Measurements from ENCODE around the gene RAD9A.
A peak's percentile ranks its signal among the peaks of the same experiment; 100 is the strongest.

Gene RAD9A

GRCh38 chr11:67416416-67417335 is 24.9 kb downstream of the RAD9A start (continued):
- TF ChIP-seq ZIC2 (tag by site-specific recombination; IDR thresholded peaks at IDR 0.05) (peak; percentile 80), TSHZ1 (tag by site-specific recombination; IDR thresholded peaks at IDR 0.05; ENCODE audit: borderline replicate concordance) (no peak), ZBTB8A (tag by site-specific recombination; IDR thresholded peaks at IDR 0.05) (peak; percentile 33; the same call in 1 of the 2 replicates), ZNF416 (tag by site-specific recombination; IDR thresholded peaks at IDR 0.05) (no peak), SP3 (tag by site-specific recombination; IDR thresholded peaks at IDR 0.05) (no peak), ZNF560 (tag by site-specific recombination; IDR thresholded peaks at IDR 0.05; ENCODE audit: borderline replicate concordance) (no peak), ZNF266 (tag by site-specific recombination; IDR thresholded peaks at IDR 0.05; ENCODE audit: low read depth) (no peak), ZSCAN4 (tag by site-specific recombination; IDR thresholded peaks at IDR 0.05) (no peak), ZFHX2 (tag by site-specific recombination; conservative IDR thresholded peaks at IDR 0.05) (peak; percentile 93), ZXDB (tag by site-specific recombination; IDR thresholded peaks at IDR 0.05) (0 out of 2 replicates have a peak, but pooled peaks have one; percentile 21), ZNF239 (tag by site-specific recombination; IDR thresholded peaks at IDR 0.05) (no peak), ZSCAN23 (tag by site-specific recombination; IDR thresholded peaks at IDR 0.05) (no peak), SP2 (tag by site-specific recombination; IDR thresholded peaks at IDR 0.05) (peak; percentile 27; the same call in 1 of the 2 replicates), ZNF704 (tag by site-specific recombination; IDR thresholded peaks at IDR 0.05) (no peak), ZNF530 (tag by site-specific recombination; IDR thresholded peaks at IDR 0.05; ENCODE audit: low read depth) (no peak), ZNF510 (tag by site-specific recombination; IDR thresholded peaks at IDR 0.05; ENCODE audit: insufficient replicate concordance) (no peak), ZNF350 (tag by site-specific recombination; IDR thresholded peaks at IDR 0.05) (no peak), ZNF24 (tag by site-specific recombination; IDR thresholded peaks at IDR 0.05) (peak; percentile 49; the same call in 1 of the 2 replicates), SCRT2 (tag by site-specific recombination; IDR thresholded peaks at IDR 0.05) (no peak)
- TF ChIP-seq, protein P1, sequence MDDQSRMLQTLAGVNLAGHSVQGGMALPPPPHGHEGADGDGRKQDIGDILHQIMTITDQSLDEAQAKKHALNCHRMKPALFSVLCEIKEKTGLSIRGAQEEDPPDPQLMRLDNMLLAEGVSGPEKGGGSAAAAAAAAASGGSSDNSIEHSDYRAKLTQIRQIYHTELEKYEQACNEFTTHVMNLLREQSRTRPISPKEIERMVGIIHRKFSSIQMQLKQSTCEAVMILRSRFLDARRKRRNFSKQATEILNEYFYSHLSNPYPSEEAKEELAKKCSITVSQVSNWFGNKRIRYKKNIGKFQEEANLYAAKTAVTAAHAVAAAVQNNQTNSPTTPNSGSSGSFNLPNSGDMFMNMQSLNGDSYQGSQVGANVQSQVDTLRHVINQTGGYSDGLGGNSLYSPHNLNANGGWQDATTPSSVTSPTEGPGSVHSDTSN (CRISPR knock-in tag; IDR thresholded peaks at IDR 0.05) = no peak
- TF ChIP-seq, protein P2, sequence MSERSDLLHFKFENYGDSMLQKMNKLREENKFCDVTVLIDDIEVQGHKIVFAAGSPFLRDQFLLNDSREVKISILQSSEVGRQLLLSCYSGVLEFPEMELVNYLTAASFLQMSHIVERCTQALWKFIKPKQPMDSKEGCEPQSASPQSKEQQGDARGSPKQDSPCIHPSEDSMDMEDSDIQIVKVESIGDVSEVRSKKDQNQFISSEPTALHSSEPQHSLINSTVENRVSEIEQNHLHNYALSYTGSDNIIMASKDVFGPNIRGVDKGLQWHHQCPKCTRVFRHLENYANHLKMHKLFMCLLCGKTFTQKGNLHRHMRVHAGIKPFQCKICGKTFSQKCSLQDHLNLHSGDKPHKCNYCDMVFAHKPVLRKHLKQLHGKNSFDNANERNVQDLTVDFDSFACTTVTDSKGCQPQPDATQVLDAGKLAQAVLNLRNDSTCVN (tag by site-specific recombination; optimal IDR thresholded peaks at IDR 0.05) = no peak
- TF ChIP-seq, protein P3, sequence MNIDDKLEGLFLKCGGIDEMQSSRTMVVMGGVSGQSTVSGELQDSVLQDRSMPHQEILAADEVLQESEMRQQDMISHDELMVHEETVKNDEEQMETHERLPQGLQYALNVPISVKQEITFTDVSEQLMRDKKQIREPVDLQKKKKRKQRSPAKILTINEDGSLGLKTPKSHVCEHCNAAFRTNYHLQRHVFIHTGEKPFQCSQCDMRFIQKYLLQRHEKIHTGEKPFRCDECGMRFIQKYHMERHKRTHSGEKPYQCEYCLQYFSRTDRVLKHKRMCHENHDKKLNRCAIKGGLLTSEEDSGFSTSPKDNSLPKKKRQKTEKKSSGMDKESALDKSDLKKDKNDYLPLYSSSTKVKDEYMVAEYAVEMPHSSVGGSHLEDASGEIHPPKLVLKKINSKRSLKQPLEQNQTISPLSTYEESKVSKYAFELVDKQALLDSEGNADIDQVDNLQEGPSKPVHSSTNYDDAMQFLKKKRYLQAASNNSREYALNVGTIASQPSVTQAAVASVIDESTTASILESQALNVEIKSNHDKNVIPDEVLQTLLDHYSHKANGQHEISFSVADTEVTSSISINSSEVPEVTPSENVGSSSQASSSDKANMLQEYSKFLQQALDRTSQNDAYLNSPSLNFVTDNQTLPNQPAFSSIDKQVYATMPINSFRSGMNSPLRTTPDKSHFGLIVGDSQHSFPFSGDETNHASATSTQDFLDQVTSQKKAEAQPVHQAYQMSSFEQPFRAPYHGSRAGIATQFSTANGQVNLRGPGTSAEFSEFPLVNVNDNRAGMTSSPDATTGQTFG (tag by site-specific recombination; IDR thresholded peaks at IDR 0.05; ENCODE audit: borderline replicate concordance) = no peak
- TF ChIP-seq, protein P4, sequence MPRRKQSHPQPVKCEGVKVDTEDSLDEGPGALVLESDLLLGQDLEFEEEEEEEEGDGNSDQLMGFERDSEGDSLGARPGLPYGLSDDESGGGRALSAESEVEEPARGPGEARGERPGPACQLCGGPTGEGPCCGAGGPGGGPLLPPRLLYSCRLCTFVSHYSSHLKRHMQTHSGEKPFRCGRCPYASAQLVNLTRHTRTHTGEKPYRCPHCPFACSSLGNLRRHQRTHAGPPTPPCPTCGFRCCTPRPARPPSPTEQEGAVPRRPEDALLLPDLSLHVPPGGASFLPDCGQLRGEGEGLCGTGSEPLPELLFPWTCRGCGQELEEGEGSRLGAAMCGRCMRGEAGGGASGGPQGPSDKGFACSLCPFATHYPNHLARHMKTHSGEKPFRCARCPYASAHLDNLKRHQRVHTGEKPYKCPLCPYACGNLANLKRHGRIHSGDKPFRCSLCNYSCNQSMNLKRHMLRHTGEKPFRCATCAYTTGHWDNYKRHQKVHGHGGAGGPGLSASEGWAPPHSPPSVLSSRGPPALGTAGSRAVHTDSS (tag by site-specific recombination; IDR thresholded peaks at IDR 0.05) = no peak
- TF ChIP-seq, protein P5, sequence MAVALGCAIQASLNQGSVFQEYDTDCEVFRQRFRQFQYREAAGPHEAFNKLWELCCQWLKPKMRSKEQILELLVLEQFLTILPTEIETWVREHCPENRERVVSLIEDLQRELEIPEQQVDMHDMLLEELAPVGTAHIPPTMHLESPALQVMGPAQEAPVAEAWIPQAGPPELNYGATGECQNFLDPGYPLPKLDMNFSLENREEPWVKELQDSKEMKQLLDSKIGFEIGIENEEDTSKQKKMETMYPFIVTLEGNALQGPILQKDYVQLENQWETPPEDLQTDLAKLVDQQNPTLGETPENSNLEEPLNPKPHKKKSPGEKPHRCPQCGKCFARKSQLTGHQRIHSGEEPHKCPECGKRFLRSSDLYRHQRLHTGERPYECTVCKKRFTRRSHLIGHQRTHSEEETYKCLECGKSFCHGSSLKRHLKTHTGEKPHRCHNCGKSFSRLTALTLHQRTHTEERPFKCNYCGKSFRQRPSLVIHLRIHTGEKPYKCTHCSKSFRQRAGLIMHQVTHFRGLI (tag by site-specific recombination; IDR thresholded peaks at IDR 0.05) = 0 out of 2 replicates have a peak, but pooled peaks have one; percentile 10

Measured in HEK293 (cell line).